HCT116 (cell line): ENCODE data around the gene ARHGAP35. TPM values are rescaled to one million over a fixed set of nuclear protein-coding genes. Genes with fewer than 3 reads are reported as not detected.

ENCODE experiments used
- ATAC-seq: fragments of 200-7000 bp; cut with Tn5 transposase; 2 replicates; pipeline ENCODE4 v1.9.1; 2020; ENCODE audit warnings: mild to moderate bottlenecking, moderate library complexity
- BruUV-seq: library from RNA; stranded (reverse); fragments of 400-500 nt; replicated peaks from 2 replicates; lab custom pipeline; 2021; lab: Mats Ljungman, UMichigan
- CTCF ChIA-PET: fragments of 300-600 bp; sonication (Branson Sonifier 250); formaldehyde crosslinking; loops from one replicate; lab custom pipeline; 2021; ENCODE audit warnings: antibody characterized with exemption; lab: Charles Lee
- POLR2A ChIA-PET: fragments of 300-600, 350-600 bp; sonication (Branson Sonifier 250); formaldehyde crosslinking; loops from one replicate; lab custom pipeline; 2021; ENCODE audit warnings: antibody characterized with exemption; lab: Charles Lee
- RAD21 ChIA-PET, 2 experiments: fragments of 300-600 bp; sonication (Branson Sonifier 250); formaldehyde crosslinking; loops; one replicate each; lab custom pipeline; 2023; ENCODE audit warnings: low total read pairs in 2 of 2; ENCODE audit not compliant: uncharacterized antibody in 2 of 2, unreplicated experiment in 2 of 2, low non-redundant PET in 1 of 2; lab: Charles Lee
- DNase-seq: peaks from one replicate; pipeline ENCODE4 v3.0.0-alpha.2; 2010; ENCODE audit warnings: low read depth, low spot score
- H2AFZ ChIP-seq: fragments of 200-600 bp; shearing (Covaris generic), sonication (generic); 2 replicates; pipeline ENCODE4 v1.6.1; 2017; ENCODE audit warnings: low read depth, mixed run types, mixed read lengths, antibody characterized with exemption, low read length; ENCODE audit not compliant: poor library complexity, severe bottlenecking
- H3K27ac ChIP-seq: 2 replicates; pipeline ENCODE4 v1.5.1; 2012; ENCODE audit warnings: low read depth, low read length
- H3K27me3 ChIP-seq: fragments of 200-600 bp; sonication (generic); 2 replicates; pipeline ENCODE4 v1.6.1; 2016; ENCODE audit warnings: mixed run types, low read length, mixed read lengths; ENCODE audit not compliant: insufficient read depth
- H3K36me3 ChIP-seq, 2 experiments: fragments of 200-500 bp in 1 of 2; fragments of 200-600 bp in 1 of 2; sonication (Bioruptor generic) in 1 of 2; sonication (generic) in 1 of 2; 2 replicates each; pipeline versions ENCODE4 v1.5.1 to v1.6.1; 2014 to 2016; ENCODE audit warnings: low read length in 2 of 2, inconsistent platforms in 1 of 2, mixed read lengths in 1 of 2, mixed run types in 1 of 2; ENCODE audit not compliant: insufficient read depth in 2 of 2, control insufficient read depth in 1 of 2
- H3K4me1 ChIP-seq, 2 experiments: fragments of 200-600 bp in 1 of 2; sonication (generic) in 1 of 2; 2 replicates each; pipeline versions ENCODE4 v1.5.1 to v1.6.1; 2012 to 2017; ENCODE audit warnings: low read length in 2 of 2, inconsistent platforms in 1 of 2, mild to moderate bottlenecking in 1 of 2, mixed read lengths in 1 of 2, mixed run types in 1 of 2, moderate library complexity in 1 of 2; ENCODE audit not compliant: insufficient read depth in 2 of 2, control insufficient read depth in 1 of 2
- H3K4me2 ChIP-seq: fragments of 200-600 bp; sonication (generic); 2 replicates; pipeline ENCODE4 v1.6.1; 2017; ENCODE audit warnings: mixed run types, low read length, mixed read lengths
- H3K4me3 ChIP-seq, 2 experiments: fragments of 200-600 bp in 1 of 2; sonication (generic) in 1 of 2; replicated peaks in 1 of 2; 2 replicates each; pipeline ENCODE4 v1.5.1; 2011 to 2016; ENCODE audit warnings: low read length in 2 of 2, control low read depth in 1 of 2, low read depth in 1 of 2, mild to moderate bottlenecking in 1 of 2, mixed read lengths in 1 of 2, mixed run types in 1 of 2
- H3K79me2 ChIP-seq: fragments of 200-600 bp; sonication (generic); 2 replicates; pipeline ENCODE4 v1.6.1; 2017; ENCODE audit warnings: mild to moderate bottlenecking, mixed run types, low read length, moderate library complexity, mixed read lengths; ENCODE audit not compliant: insufficient read depth
- H3K9ac ChIP-seq: fragments of 200-600 bp; sonication (generic); 2 replicates; pipeline ENCODE4 v1.6.1; 2016; ENCODE audit warnings: low read length, mixed read lengths
- H3K9me2 ChIP-seq: fragments of 200-600 bp; sonication (generic), shearing (Covaris generic); 2 replicates; pipeline ENCODE4 v1.6.1; 2017; ENCODE audit warnings: mixed run types, mild to moderate bottlenecking, moderate library complexity; ENCODE audit not compliant: insufficient read depth
- H3K9me3 ChIP-seq, 2 experiments: fragments of 200-500 bp in 1 of 2; fragments of 200-600 bp in 1 of 2; sonication (Bioruptor generic) in 1 of 2; sonication (generic) in 1 of 2; 2 replicates each; pipeline ENCODE4 v1.6.1; 2014 to 2017; ENCODE audit warnings: low read length in 2 of 2, mixed read lengths in 2 of 2, inconsistent platforms in 1 of 2, low read depth in 1 of 2, mild to moderate bottlenecking in 1 of 2, mixed run types in 1 of 2, moderate library complexity in 1 of 2; ENCODE audit not compliant: control insufficient read depth in 1 of 2, insufficient read depth in 1 of 2
- H4K20me1 ChIP-seq: fragments of 200-600 bp; sonication (generic), shearing (Covaris generic); 2 replicates; pipeline ENCODE4 v1.6.1; 2017; ENCODE audit warnings: mixed run types, mild to moderate bottlenecking, moderate library complexity; ENCODE audit not compliant: insufficient read depth
- CBX3 ChIP-seq: IDR thresholded peaks from 2 replicates; pipeline ENCODE4 v1.6.1; 2012; ENCODE audit warnings: low read depth
- CEBPB ChIP-seq: IDR thresholded peaks from 2 replicates; pipeline ENCODE4 v1.6.1; 2012; ENCODE audit warnings: low read depth
- EZH2 ChIP-seq: fragments of 200-600 bp; sonication (generic); IDR thresholded peaks from 2 replicates; pipeline ENCODE4 v1.6.1; 2017; ENCODE audit warnings: antibody characterized with exemption, mixed run types
- EZH2phosphoT487 ChIP-seq: fragments of 200-600 bp; IDR thresholded peaks from 2 replicates; pipeline ENCODE4 v1.6.1; 2018; ENCODE audit warnings: antibody characterized with exemption, borderline replicate concordance
- FOSL1 ChIP-seq: IDR thresholded peaks from 2 replicates; pipeline ENCODE4 v1.6.1; 2012; ENCODE audit warnings: low read depth
- JUND ChIP-seq: IDR thresholded peaks from 2 replicates; pipeline ENCODE4 v1.6.1; 2012
- POLR2A ChIP-seq: IDR thresholded peaks from 2 replicates; pipeline ENCODE4 v1.7.0; 2011; ENCODE audit warnings: borderline replicate concordance; ENCODE audit not compliant: insufficient read depth, insufficient read length; ENCODE audit errors: extremely low read depth
- RAD21 ChIP-seq: IDR thresholded peaks from 2 replicates; pipeline ENCODE4 v1.6.1; 2012; ENCODE audit warnings: low read depth, mild to moderate bottlenecking
- SIN3A ChIP-seq: IDR thresholded peaks from 2 replicates; pipeline ENCODE4 v1.6.1; 2012; ENCODE audit warnings: low read depth
- SP1 ChIP-seq: IDR thresholded peaks from 2 replicates; pipeline ENCODE4 v1.6.1; 2012; ENCODE audit warnings: low read depth
- SRF ChIP-seq: IDR thresholded peaks from 2 replicates; pipeline ENCODE4 v1.6.1; 2012; ENCODE audit warnings: low read depth
- YY1 ChIP-seq: IDR thresholded peaks from 2 replicates; pipeline ENCODE4 v1.6.1; 2011; ENCODE audit warnings: low read length, low read depth, moderate library complexity, mild to moderate bottlenecking; ENCODE audit not compliant: insufficient replicate concordance; ENCODE audit errors: extremely low read depth
- ZNF274 ChIP-seq: fragments of 200-500 bp; sonication (Bioruptor generic); IDR thresholded peaks from 2 replicates; pipeline ENCODE4 v1.6.1; 2014; ENCODE audit warnings: mild to moderate bottlenecking, low read depth, low read length, inconsistent platforms
- intact Hi-C: fragments of 100-400 bp; cut with micrococcal nuclease; formaldehyde crosslinking; loops from 2 replicates; pipeline ENCODE4 v1.10.0; 2022
- total RNA-seq: library from RNA; stranded (reverse); gene quantifications from one replicate; pipeline ENCODE4 v1.2.1, GENCODE V29; 2021; ENCODE audit not compliant: unreplicated experiment
- TF ChIP-seq, protein P1 (sequence below), 3 experiments: fragments of 200-600 bp in 1 of 3; sonication (generic) in 1 of 3; IDR thresholded peaks in 2 of 3; conservative IDR thresholded peaks in 1 of 3; 2 replicates each; pipeline ENCODE4 v1.5.1; 2012 to 2017; ENCODE audit warnings: low read depth in 2 of 3, low read length in 2 of 3, antibody characterized with exemption in 1 of 3, borderline replicate concordance in 1 of 3, control low read depth in 1 of 3, mild to moderate bottlenecking in 1 of 3, mixed read lengths in 1 of 3, mixed run types in 1 of 3, moderate library complexity in 1 of 3; ENCODE audit not compliant: insufficient read depth in 1 of 3
- TF ChIP-seq, protein P2 (sequence below): IDR thresholded peaks from 2 replicates; pipeline ENCODE4 v1.6.1; 2012; ENCODE audit warnings: low read depth
- TF ChIP-seq, protein P3 (sequence below): IDR thresholded peaks from 2 replicates; pipeline ENCODE4 v1.6.1; 2011; ENCODE audit warnings: mild to moderate bottlenecking, low read length, moderate library complexity; ENCODE audit not compliant: insufficient replicate concordance; ENCODE audit errors: extremely low read depth
- TF ChIP-seq, protein P4 (sequence below): IDR thresholded peaks from 2 replicates; pipeline ENCODE4 v1.6.1; 2012

ARHGAP35 gene
- total RNA-seq, 1 experiment from 2014 or later = 47.6 TPM

DNA sequence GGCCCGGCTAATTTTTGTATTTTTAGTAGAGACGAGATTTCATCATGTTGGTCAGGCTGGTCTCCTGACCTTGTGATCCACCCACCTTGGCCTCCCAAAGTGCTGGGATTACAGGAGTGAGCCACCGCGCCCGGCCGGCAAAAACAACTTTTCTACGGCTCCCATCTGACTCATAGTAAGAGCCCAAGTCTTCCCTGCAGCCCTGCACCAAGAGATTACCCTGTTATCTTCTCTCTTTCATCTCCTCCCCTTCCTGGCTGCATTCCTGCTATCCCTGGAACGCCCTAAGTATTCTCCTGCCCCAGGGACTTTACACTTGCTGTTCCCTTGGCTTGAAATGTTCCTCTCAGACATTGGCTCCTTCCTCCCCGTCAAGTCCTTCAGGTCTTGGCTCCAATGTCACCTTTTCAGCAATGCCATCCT, 16.7 kb upstream of the ARHGAP35 start:
- Histone ChIP-seq H3K9me3 (no peaks in the 10 kb centered on the region), H3K4me2 (no peak overlapping the region), H3K4me1 (peaks cover 21 to 35% of the 10 kb centered on the region in 2 experiments), H2AFZ (no peak overlapping the region), H4K20me1 (no peaks in the 10 kb centered on the region), H3K27me3 (no peaks in the 10 kb centered on the region), H3K4me3 (no peak overlapping the region), H3K27ac (no peak overlapping the region; the same call in 1 of the 2 replicates), H3K79me2 (peaks cover 70% of the 10 kb centered on the region), H3K9me2 (no peaks in the 10 kb centered on the region), H3K9ac (no peak overlapping the region), H3K36me3 (peaks cover 31 to 37% of the 10 kb centered on the region in 2 experiments)
- no peak for ATAC-seq
- BruUV-seq = no TSS peak
- TF ChIP-seq YY1 = no peak
- TF ChIP-seq, protein P1, sequence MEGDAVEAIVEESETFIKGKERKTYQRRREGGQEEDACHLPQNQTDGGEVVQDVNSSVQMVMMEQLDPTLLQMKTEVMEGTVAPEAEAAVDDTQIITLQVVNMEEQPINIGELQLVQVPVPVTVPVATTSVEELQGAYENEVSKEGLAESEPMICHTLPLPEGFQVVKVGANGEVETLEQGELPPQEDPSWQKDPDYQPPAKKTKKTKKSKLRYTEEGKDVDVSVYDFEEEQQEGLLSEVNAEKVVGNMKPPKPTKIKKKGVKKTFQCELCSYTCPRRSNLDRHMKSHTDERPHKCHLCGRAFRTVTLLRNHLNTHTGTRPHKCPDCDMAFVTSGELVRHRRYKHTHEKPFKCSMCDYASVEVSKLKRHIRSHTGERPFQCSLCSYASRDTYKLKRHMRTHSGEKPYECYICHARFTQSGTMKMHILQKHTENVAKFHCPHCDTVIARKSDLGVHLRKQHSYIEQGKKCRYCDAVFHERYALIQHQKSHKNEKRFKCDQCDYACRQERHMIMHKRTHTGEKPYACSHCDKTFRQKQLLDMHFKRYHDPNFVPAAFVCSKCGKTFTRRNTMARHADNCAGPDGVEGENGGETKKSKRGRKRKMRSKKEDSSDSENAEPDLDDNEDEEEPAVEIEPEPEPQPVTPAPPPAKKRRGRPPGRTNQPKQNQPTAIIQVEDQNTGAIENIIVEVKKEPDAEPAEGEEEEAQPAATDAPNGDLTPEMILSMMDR (IDR thresholded peaks at IDR 0.05 in 2 of 3, conservative IDR thresholded peaks at IDR 0.05 in 1 of 3; ENCODE audit: borderline replicate concordance in 1 of 3, insufficient read depth in 1 of 3, low read depth in 2 of 3, low read length in 2 of 3) = no peak
- no peak for TF ChIP-seq ZNF274
- no peak for TF ChIP-seq EZH2
- TF ChIP-seq, protein P2, sequence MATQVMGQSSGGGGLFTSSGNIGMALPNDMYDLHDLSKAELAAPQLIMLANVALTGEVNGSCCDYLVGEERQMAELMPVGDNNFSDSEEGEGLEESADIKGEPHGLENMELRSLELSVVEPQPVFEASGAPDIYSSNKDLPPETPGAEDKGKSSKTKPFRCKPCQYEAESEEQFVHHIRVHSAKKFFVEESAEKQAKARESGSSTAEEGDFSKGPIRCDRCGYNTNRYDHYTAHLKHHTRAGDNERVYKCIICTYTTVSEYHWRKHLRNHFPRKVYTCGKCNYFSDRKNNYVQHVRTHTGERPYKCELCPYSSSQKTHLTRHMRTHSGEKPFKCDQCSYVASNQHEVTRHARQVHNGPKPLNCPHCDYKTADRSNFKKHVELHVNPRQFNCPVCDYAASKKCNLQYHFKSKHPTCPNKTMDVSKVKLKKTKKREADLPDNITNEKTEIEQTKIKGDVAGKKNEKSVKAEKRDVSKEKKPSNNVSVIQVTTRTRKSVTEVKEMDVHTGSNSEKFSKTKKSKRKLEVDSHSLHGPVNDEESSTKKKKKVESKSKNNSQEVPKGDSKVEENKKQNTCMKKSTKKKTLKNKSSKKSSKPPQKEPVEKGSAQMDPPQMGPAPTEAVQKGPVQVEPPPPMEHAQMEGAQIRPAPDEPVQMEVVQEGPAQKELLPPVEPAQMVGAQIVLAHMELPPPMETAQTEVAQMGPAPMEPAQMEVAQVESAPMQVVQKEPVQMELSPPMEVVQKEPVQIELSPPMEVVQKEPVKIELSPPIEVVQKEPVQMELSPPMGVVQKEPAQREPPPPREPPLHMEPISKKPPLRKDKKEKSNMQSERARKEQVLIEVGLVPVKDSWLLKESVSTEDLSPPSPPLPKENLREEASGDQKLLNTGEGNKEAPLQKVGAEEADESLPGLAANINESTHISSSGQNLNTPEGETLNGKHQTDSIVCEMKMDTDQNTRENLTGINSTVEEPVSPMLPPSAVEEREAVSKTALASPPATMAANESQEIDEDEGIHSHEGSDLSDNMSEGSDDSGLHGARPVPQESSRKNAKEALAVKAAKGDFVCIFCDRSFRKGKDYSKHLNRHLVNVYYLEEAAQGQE = no peak
- no peak for TF ChIP-seq SP1
- TF ChIP-seq CBX3 = no peak
- TF ChIP-seq POLR2A = no peak
- TF ChIP-seq, protein P3, sequence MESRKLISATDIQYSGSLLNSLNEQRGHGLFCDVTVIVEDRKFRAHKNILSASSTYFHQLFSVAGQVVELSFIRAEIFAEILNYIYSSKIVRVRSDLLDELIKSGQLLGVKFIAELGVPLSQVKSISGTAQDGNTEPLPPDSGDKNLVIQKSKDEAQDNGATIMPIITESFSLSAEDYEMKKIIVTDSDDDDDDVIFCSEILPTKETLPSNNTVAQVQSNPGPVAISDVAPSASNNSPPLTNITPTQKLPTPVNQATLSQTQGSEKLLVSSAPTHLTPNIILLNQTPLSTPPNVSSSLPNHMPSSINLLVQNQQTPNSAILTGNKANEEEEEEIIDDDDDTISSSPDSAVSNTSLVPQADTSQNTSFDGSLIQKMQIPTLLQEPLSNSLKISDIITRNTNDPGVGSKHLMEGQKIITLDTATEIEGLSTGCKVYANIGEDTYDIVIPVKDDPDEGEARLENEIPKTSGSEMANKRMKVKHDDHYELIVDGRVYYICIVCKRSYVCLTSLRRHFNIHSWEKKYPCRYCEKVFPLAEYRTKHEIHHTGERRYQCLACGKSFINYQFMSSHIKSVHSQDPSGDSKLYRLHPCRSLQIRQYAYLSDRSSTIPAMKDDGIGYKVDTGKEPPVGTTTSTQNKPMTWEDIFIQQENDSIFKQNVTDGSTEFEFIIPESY = no peak
- no peak for TF ChIP-seq CEBPB
- TF ChIP-seq SIN3A = no peak
- TF ChIP-seq EZH2phosphoT487 = no peak
- no peak for TF ChIP-seq RAD21
- no peak for TF ChIP-seq SRF
- no peak for TF ChIP-seq JUND
- TF ChIP-seq, protein P4, sequence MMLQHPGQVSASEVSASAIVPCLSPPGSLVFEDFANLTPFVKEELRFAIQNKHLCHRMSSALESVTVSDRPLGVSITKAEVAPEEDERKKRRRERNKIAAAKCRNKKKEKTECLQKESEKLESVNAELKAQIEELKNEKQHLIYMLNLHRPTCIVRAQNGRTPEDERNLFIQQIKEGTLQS = no peak
- no peak for TF ChIP-seq FOSL1
- CTCF ChIA-PET = no interaction called here
- no peak for DNase-seq
- POLR2A ChIA-PET = no interaction called here
- intact Hi-C loops = loop anchor here (5.0 kb wide), 1 partner anchor 148 kb away; no protein-coding TSS in a partner anchor
- RAD21 ChIA-PET = no interaction called here
